GM23248 (cell line): ENCODE data around the gene FRS3.

Experiments
- EZH2 ChIP-seq: fragments of 200-600 bp; sonication (generic); IDR thresholded peaks from 2 replicates; pipeline ENCODE4 v1.6.1; 2018; ENCODE audit warnings: antibody characterized with exemption, mild to moderate bottlenecking; ENCODE audit not compliant: insufficient read depth, poor library complexity, severe bottlenecking
- EZH2phosphoT487 ChIP-seq: fragments of 200-600 bp; sonication (generic); IDR thresholded peaks from 2 replicates; pipeline ENCODE4 v1.6.1; 2018; ENCODE audit warnings: antibody characterized with exemption, moderate library complexity, mild to moderate bottlenecking, low read depth; ENCODE audit not compliant: insufficient read depth

DNA sequence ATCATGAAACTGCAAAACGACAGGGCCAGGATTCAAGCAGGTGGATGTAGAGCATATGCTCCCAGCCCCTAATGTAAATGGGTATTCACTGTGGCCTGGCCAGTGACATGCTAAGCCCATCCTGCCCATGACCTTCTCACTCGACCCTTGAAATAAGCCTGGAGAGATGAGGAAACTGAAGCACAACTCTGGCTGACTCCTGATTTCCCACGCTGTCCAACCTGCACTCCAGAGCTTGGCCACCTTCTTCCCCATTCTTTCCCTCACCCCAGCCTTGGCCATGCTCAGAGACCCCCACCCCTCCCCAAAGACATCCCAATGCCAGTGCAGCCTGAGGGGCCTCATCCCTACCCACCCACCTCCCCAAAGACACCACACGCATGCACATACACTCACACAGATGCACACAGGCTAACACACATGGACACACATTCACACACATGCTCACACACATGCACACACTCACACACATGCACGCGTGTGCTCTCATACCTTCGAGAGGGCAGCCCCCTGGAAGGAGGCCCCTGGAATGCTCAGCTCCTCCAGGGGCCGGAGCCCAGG, 56.7 kb downstream of the FRS3 start:
- TF ChIP-seq EZH2phosphoT487 (no peak), EZH2 (no peak)
